Measurements from ENCODE around the gene TSC22D3.
A peak's percentile ranks its signal among the peaks of the same experiment; 100 is the strongest.

GRCh38 chrX:107714206-107714891 is 61.2 kb downstream of the TSC22D3 start:
- TF ChIP-seq CTCF (conservative IDR thresholded peaks at IDR 0.05 in 1 of 2, IDR thresholded peaks at IDR 0.05 in 1 of 2; ENCODE audit: low read depth in 1 of 2, low read length in 2 of 2) (peak in 1 of 2 donors; percentile 34), EZH2 (IDR thresholded peaks at IDR 0.05; ENCODE audit: low read length, missing control alignments) (no peak)
